Suprapubic skin (tissue), 4 donors: ENCODE results near the gene USP6NL.

Experiments used
- POLR2A ChIP-seq, 2 donors: fragments of 450-650 bp; IDR thresholded peaks; one replicate each; pipeline ENCODE4 v1.6.1; 2017; ENCODE audit warnings: antibody characterized with exemption in 2 of 2, mild to moderate bottlenecking in 2 of 2, moderate library complexity in 2 of 2
- POLR2AphosphoS5 ChIP-seq, 3 donors: sonication (generic); formaldehyde crosslinking; IDR thresholded peaks; one replicate each; pipeline ENCODE4 v1.6.1; 2017; ENCODE audit warnings: antibody characterized with exemption in 3 of 3

- no peak for TF ChIP-seq POLR2A (IDR thresholded peaks at IDR 0.05)
- no peak for TF ChIP-seq POLR2AphosphoS5 (IDR thresholded peaks at IDR 0.05)
These were observed 89.6 kb downstream of the USP6NL start for GRCh38 chr10:11521860-11522259.
